Measurements from ENCODE around the gene HNF1B.
"Not testable (repeated sequence)": the region's sequence is repeated elsewhere in the genome, so short reads cannot be mapped to it uniquely, and the experiment has no call there.

HNF1B gene

GRCh38 chr17:37744961-37745800 is at the start of gene HNF1B:
HNF1B (minus strand) TSS chr17:37745059; CDS start chr17:37744884, 175 bp downstream.
- Histone ChIP-seq H3K27me3 (ENCODE audit: control insufficient read depth, insufficient read depth, low read length) (peaks cover 91% of the 10 kb centered on the region), H3K9ac (ENCODE audit: low read depth, low read length) (no peak within 1 kb of the TSS)

GRCh38 chr17:37792787-37793186 is 47.9 kb upstream of the HNF1B start:
- H3K27me3 ChIP-seq (ENCODE audit: control insufficient read depth, insufficient read depth, low read length) = no peaks in the 10 kb centered on the region
- no peaks in the 10 kb centered on the region for H3K9me3 ChIP-seq (ENCODE audit: control insufficient read depth, insufficient read depth, low read length)
- H3K4me1 ChIP-seq (ENCODE audit: control insufficient read depth, insufficient read depth, low read length) = no peaks in the 10 kb centered on the region
- no peak overlapping the region for H3K9ac ChIP-seq (ENCODE audit: low read depth, low read length)
- no peaks in the 10 kb centered on the region for H3K36me3 ChIP-seq (ENCODE audit: control insufficient read depth, insufficient read depth, low read length)
- H3K4me3 ChIP-seq (ENCODE audit: low read depth, low read length) = no peak overlapping the region

More at GRCh38 chr17:37744961-37745800, at the start of gene HNF1B:
- H3K4me3 ChIP-seq (ENCODE audit: low read depth, low read length) = peak within 1 kb of the TSS; percentile 76
- H3K4me1 ChIP-seq (ENCODE audit: control insufficient read depth, insufficient read depth, low read length) = peaks cover 2% of the 10 kb centered on the region
- no peaks in the 10 kb centered on the region for H3K9me3 ChIP-seq (ENCODE audit: control insufficient read depth, insufficient read depth, low read length)
- no peaks in the 10 kb centered on the region for H3K36me3 ChIP-seq (ENCODE audit: control insufficient read depth, insufficient read depth, low read length)

- Histone ChIP-seq H3K4me3 (ENCODE audit: low read depth, low read length) (no peak overlapping the region), H3K27me3 (ENCODE audit: control insufficient read depth, insufficient read depth, low read length) (no peaks in the 10 kb centered on the region), H3K4me1 (ENCODE audit: control insufficient read depth, insufficient read depth, low read length) (no peaks in the 10 kb centered on the region), H3K9me3 (ENCODE audit: control insufficient read depth, insufficient read depth, low read length) (no peaks in the 10 kb centered on the region), H3K9ac (ENCODE audit: low read depth, low read length) (no peak overlapping the region), H3K36me3 (ENCODE audit: control insufficient read depth, insufficient read depth, low read length) (no peaks in the 10 kb centered on the region)
Measured at GRCh38 chr17:37791447-37792399, 46.9 kb upstream of the HNF1B start.

- no peaks in the 10 kb centered on the region for H3K4me1 ChIP-seq (ENCODE audit: control insufficient read depth, insufficient read depth, low read length)
- no peaks in the 10 kb centered on the region for H3K27me3 ChIP-seq (ENCODE audit: control insufficient read depth, insufficient read depth, low read length)
- no peaks in the 10 kb centered on the region for H3K9me3 ChIP-seq (ENCODE audit: control insufficient read depth, insufficient read depth, low read length)
- no peaks in the 10 kb centered on the region for H3K36me3 ChIP-seq (ENCODE audit: control insufficient read depth, insufficient read depth, low read length)
- no peak overlapping the region for H3K9ac ChIP-seq (ENCODE audit: low read depth, low read length)
- no peak overlapping the region for H3K4me3 ChIP-seq (ENCODE audit: low read depth, low read length)
Measured at GRCh38 chr17:37789771-37790541, 45.1 kb upstream of the HNF1B start.

GRCh38 chr17:37789021-37789565 is 44.2 kb upstream of the HNF1B start:
- no peak overlapping the region for H3K9ac ChIP-seq (ENCODE audit: low read depth, low read length)
- no peaks in the 10 kb centered on the region for H3K4me1 ChIP-seq (ENCODE audit: control insufficient read depth, insufficient read depth, low read length)
- H3K27me3 ChIP-seq (ENCODE audit: control insufficient read depth, insufficient read depth, low read length) = no peaks in the 10 kb centered on the region
- no peaks in the 10 kb centered on the region for H3K9me3 ChIP-seq (ENCODE audit: control insufficient read depth, insufficient read depth, low read length)
- no peaks in the 10 kb centered on the region for H3K36me3 ChIP-seq (ENCODE audit: control insufficient read depth, insufficient read depth, low read length)
- H3K4me3 ChIP-seq (ENCODE audit: low read depth, low read length) = no peak overlapping the region

GRCh38 chr17:37788526-37788925 is 43.7 kb upstream of the HNF1B start:
- Histone ChIP-seq H3K9me3 (ENCODE audit: control insufficient read depth, insufficient read depth, low read length) (no peaks in the 10 kb centered on the region), H3K9ac (ENCODE audit: low read depth, low read length) (no peak overlapping the region), H3K4me1 (ENCODE audit: control insufficient read depth, insufficient read depth, low read length) (no peaks in the 10 kb centered on the region), H3K27me3 (ENCODE audit: control insufficient read depth, insufficient read depth, low read length) (no peaks in the 10 kb centered on the region), H3K4me3 (ENCODE audit: low read depth, low read length) (no peak overlapping the region), H3K36me3 (ENCODE audit: control insufficient read depth, insufficient read depth, low read length) (no peaks in the 10 kb centered on the region)

- no peaks in the 10 kb centered on the region for H3K36me3 ChIP-seq (ENCODE audit: control insufficient read depth, insufficient read depth, low read length)
- no peak overlapping the region for H3K4me3 ChIP-seq (ENCODE audit: low read depth, low read length)
- H3K9ac ChIP-seq (ENCODE audit: low read depth, low read length) = no peak overlapping the region
- H3K9me3 ChIP-seq (ENCODE audit: control insufficient read depth, insufficient read depth, low read length) = no peaks in the 10 kb centered on the region
- no peaks in the 10 kb centered on the region for H3K27me3 ChIP-seq (ENCODE audit: control insufficient read depth, insufficient read depth, low read length)
- H3K4me1 ChIP-seq (ENCODE audit: control insufficient read depth, insufficient read depth, low read length) = no peaks in the 10 kb centered on the region
Measured at GRCh38 chr17:37787055-37787757, 42.3 kb upstream of the HNF1B start.

- Histone ChIP-seq H3K27me3 (ENCODE audit: control insufficient read depth, insufficient read depth, low read length) (no peaks in the 10 kb centered on the region), H3K4me3 (ENCODE audit: low read depth, low read length) (no peak overlapping the region), H3K4me1 (ENCODE audit: control insufficient read depth, insufficient read depth, low read length) (no peaks in the 10 kb centered on the region), H3K36me3 (ENCODE audit: control insufficient read depth, insufficient read depth, low read length) (no peaks in the 10 kb centered on the region), H3K9me3 (ENCODE audit: control insufficient read depth, insufficient read depth, low read length) (no peaks in the 10 kb centered on the region), H3K9ac (ENCODE audit: low read depth, low read length) (no peak overlapping the region)
Measured at GRCh38 chr17:37786481-37786880, 41.6 kb upstream of the HNF1B start.

- H3K9ac ChIP-seq (ENCODE audit: low read depth, low read length); H3K9me3 ChIP-seq (ENCODE audit: control insufficient read depth, insufficient read depth, low read length); H3K4me3 ChIP-seq (ENCODE audit: low read depth, low read length); H3K36me3 ChIP-seq (ENCODE audit: control insufficient read depth, insufficient read depth, low read length); H3K4me1 ChIP-seq (ENCODE audit: control insufficient read depth, insufficient read depth, low read length); H3K27me3 ChIP-seq (ENCODE audit: control insufficient read depth, insufficient read depth, low read length): not testable (repeated sequence)
Measured at GRCh38 chr17:37782460-37782859, 37.6 kb upstream of the HNF1B start.

GRCh38 chr17:37781451-37781850 is 36.6 kb upstream of the HNF1B start:
- H3K9me3 ChIP-seq (ENCODE audit: control insufficient read depth, insufficient read depth, low read length) = no peaks in the 10 kb centered on the region
- H3K9ac ChIP-seq (ENCODE audit: low read depth, low read length) = no peak overlapping the region
- no peaks in the 10 kb centered on the region for H3K27me3 ChIP-seq (ENCODE audit: control insufficient read depth, insufficient read depth, low read length)
- H3K4me1 ChIP-seq (ENCODE audit: control insufficient read depth, insufficient read depth, low read length) = no peaks in the 10 kb centered on the region
- H3K36me3 ChIP-seq (ENCODE audit: control insufficient read depth, insufficient read depth, low read length) = no peaks in the 10 kb centered on the region
- H3K4me3 ChIP-seq (ENCODE audit: low read depth, low read length) = no peak overlapping the region

GRCh38 chr17:37779554-37779953 is 34.7 kb upstream of the HNF1B start:
- Histone ChIP-seq H3K27me3 (ENCODE audit: control insufficient read depth, insufficient read depth, low read length) (no peaks in the 10 kb centered on the region), H3K9ac (ENCODE audit: low read depth, low read length) (no peak overlapping the region), H3K9me3 (ENCODE audit: control insufficient read depth, insufficient read depth, low read length) (no peaks in the 10 kb centered on the region), H3K36me3 (ENCODE audit: control insufficient read depth, insufficient read depth, low read length) (no peaks in the 10 kb centered on the region), H3K4me3 (ENCODE audit: low read depth, low read length) (no peak overlapping the region), H3K4me1 (ENCODE audit: control insufficient read depth, insufficient read depth, low read length) (no peaks in the 10 kb centered on the region)

Data from iPS-15b (cell line).